GM12865 (cell line): Measurements from ENCODE around the gene THBS1.

Experiments
- DNase-seq: peaks from one replicate; pipeline ENCODE4 v3.0.0; 2010; ENCODE audit warnings: low read depth
- H3K4me3 ChIP-seq: 2 replicates; pipeline ENCODE4 v1.5.1; 2011; ENCODE audit warnings: mild to moderate bottlenecking, low read depth, low read length, control low read depth
- CTCF ChIP-seq: IDR thresholded peaks from 2 replicates; pipeline ENCODE4 v1.5.1; 2011; ENCODE audit warnings: low read length, control low read depth, low read depth, inconsistent platforms; ENCODE audit not compliant: insufficient read depth; ENCODE audit errors: missing control alignments

THBS1 gene

DNA sequence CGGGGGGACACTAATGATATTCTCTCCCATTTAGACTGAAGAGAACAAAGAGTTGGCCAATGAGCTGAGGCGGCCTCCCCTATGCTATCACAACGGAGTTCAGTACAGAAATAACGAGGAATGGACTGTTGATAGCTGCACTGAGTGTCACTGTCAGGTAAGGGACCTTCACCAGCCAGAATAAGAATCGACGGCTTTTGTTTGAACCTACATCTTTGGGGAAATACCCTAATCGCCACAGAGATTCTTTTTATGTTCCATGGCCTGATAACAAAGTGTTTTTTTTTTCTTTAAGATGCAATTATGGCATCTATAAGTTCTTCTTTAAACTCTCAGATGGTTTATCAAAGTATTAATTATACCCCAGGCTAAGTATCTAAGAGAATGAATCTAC is 3.4 kb downstream of the THBS1 start:
- DNase-seq = no peak
- no peak for TF ChIP-seq CTCF
- H3K4me3 ChIP-seq = no peak overlapping the region

DNA sequence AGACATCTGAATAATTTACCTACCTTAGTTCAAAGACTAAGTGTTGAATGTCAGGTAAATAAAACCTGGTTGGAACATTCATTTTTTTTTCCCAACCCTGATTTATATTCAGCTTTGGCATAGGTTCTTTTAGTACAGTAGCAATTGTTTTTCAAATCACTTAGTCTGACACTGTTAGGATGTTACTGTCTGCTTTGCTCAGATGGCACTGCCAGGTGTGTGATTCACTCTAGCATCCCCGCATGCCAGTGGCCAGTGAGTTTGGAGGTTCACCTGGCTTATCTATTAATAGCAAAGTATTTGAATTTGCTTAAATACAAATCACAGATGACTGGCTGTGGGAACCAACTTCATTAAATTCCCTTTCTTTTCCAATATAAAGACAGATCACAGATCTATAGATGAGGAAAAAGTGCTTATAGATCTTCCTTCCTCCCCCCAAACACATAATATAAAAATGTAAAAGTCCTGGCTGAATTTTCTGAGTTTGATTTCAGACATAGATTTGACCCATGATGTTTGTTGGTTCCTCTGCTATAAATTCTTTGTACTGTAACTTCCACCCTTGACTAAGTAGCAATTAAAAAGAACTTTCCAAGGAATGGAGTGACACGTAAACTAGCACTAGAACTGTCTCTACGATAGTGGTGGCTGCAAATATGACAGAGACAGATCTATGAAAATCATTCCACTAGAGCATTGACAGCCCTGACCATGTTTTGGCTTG is 3.9 kb downstream of the THBS1 start:
- no peak for DNase-seq
- TF ChIP-seq CTCF = no peak
- no peak overlapping the region for H3K4me3 ChIP-seq

GRCh38 chr15:39585389-39585841 is 4.5 kb downstream of the THBS1 start:
- no peak overlapping the region for H3K4me3 ChIP-seq
- peak; percentile 23 for DNase-seq
- no peak for TF ChIP-seq CTCF

DNA sequence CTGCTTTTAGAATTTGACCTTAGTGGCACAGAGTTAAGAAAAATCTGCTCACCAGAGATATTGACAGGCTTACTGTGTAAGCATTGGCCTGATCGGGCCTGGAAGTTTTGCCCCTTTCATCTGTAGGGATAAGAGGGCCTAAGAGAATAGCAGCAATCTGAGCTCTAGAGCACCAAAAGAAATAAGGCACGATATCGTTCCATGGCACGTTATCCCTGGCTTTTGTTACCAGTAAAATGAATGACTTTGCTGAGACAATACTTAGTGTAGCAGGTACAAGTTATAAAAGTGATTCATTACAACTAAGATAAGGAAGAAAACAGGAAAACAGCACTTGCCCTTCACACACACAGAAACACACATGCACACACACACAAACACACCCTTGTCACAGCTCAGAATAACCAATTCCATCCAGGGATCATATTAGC is 5.0 kb downstream of the THBS1 start:
- H3K4me3 ChIP-seq = no peak overlapping the region
- no peak for TF ChIP-seq CTCF

GRCh38 chr15:39586387-39587095 is 5.7 kb downstream of the THBS1 start:
- no peak for DNase-seq
- H3K4me3 ChIP-seq = no peak overlapping the region
- no peak for TF ChIP-seq CTCF

More for the DNA sequence above, 5.0 kb downstream of the THBS1 start:
- DNase-seq = no peak

DNA sequence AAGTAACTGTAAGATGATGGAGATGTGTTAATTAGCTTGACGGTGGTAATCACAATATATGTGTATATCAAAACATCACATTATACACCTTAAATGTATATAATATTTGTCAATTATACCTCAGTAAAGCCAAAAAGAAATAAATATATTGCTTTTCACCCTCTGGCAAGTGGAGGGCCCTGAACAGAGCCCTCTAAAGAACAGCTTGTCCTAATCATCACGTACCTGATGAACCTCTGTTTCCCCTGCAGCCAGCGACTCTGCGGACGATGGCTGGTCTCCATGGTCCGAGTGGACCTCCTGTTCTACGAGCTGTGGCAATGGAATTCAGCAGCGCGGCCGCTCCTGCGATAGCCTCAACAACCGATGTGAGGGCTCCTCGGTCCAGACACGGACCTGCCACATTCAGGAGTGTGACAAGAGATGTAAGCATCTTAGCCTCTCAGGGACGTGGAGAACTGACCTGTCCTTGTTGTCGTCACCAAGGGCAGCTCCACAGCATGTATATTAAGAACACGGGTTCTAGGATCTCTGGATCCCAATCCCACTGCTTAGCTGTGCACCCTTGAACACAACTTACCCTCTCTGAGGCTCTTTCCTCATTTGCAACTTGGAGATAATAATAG is 6.3 kb downstream of the THBS1 start:
- H3K4me3 ChIP-seq = no peak overlapping the region
- no peak for DNase-seq
- no peak for TF ChIP-seq CTCF
